Measurements from ENCODE around the gene TF.

DNA sequence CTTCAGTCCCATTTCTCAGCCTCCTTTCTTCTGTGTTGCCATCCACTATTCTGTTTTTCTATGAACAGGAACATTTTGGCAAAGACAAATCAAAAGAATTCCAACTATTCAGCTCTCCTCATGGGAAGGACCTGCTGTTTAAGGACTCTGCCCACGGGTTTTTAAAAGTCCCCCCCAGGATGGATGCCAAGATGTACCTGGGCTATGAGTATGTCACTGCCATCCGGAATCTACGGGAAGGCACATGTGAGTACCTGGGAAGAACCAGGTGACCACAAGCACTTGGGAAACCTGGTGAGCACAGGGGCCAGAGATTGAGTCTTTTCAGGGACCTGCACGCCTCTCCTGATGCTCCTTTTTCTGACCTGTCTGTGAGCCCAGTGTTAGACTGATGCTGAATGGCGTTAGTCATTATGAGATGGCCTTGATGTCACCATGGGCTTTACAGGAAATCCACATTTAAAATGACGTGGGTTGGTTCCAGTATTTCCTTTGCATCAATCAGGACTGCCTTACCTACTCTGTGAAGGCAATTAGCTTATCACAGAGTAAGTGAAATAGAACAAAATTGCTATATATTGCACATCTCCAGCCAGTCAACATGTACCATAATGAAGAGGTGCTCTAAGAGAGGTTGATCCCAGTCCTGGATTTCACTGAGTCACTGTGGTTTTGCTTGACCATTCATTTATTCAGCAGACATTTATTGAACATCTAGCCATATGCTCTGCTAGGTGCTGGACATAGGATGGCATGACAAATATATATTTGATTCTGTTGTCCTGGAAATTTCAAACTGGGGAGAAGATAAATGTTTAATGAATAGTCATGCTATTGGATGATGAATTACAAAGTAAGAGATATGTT, 11.7 kb downstream of the TF start:
- TF ChIP-seq, protein P1, sequence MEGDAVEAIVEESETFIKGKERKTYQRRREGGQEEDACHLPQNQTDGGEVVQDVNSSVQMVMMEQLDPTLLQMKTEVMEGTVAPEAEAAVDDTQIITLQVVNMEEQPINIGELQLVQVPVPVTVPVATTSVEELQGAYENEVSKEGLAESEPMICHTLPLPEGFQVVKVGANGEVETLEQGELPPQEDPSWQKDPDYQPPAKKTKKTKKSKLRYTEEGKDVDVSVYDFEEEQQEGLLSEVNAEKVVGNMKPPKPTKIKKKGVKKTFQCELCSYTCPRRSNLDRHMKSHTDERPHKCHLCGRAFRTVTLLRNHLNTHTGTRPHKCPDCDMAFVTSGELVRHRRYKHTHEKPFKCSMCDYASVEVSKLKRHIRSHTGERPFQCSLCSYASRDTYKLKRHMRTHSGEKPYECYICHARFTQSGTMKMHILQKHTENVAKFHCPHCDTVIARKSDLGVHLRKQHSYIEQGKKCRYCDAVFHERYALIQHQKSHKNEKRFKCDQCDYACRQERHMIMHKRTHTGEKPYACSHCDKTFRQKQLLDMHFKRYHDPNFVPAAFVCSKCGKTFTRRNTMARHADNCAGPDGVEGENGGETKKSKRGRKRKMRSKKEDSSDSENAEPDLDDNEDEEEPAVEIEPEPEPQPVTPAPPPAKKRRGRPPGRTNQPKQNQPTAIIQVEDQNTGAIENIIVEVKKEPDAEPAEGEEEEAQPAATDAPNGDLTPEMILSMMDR (IDR thresholded peaks at IDR 0.05) = no peak
- TF ChIP-seq POLR2A (IDR thresholded peaks at IDR 0.05) = no peak
